K562 (cell line): Measurements from ENCODE around the gene PPOX. TPM values are rescaled to one million over a fixed set of nuclear protein-coding genes. Genes with fewer than 3 reads are reported as not detected.
A peak's percentile ranks its signal among the peaks of the same experiment; 100 is the strongest.

Experiments used
- ARID2 ChIP-seq: fragments of 450-650 bp; IDR thresholded peaks from 2 replicates; pipeline ENCODE4 v1.6.1; 2017; ENCODE audit warnings: antibody characterized with exemption, mild to moderate bottlenecking
- CAMTA2 ChIP-seq: fragments of 250-450 bp; sonication (Bioruptor Pico); conservative IDR thresholded peaks from 2 replicates; pipeline ENCODE4 v1.5.1; 2022
- CHCHD3 ChIP-seq: fragments of 250-450 bp; sonication (Bioruptor Pico); IDR thresholded peaks from 2 replicates; pipeline ENCODE4 v2.1.2; 2022; ENCODE audit warnings: mild to moderate bottlenecking
- GATA2 ChIP-seq: sonication (generic); formaldehyde crosslinking; IDR thresholded peaks from 2 replicates; pipeline ENCODE4 v1.4.0; 2020; ENCODE audit warnings: mild to moderate bottlenecking, missing genetic modification reagents
- HOXB6 ChIP-seq: fragments of 250-450 bp; sonication (Bioruptor Pico); IDR thresholded peaks from 2 replicates; pipeline ENCODE4 v1.5.1; 2022; ENCODE audit warnings: mild to moderate bottlenecking, borderline replicate concordance
- JUN ChIP-seq, 2 experiments: sonication (generic) in 1 of 2; formaldehyde crosslinking in 1 of 2; IDR thresholded peaks; 2 replicates each; pipeline versions ENCODE4 v1.6.1 to v1.8.0; 2012 to 2022; ENCODE audit warnings: borderline replicate concordance in 2 of 2, mild to moderate bottlenecking in 2 of 2, improper control_type of control experiment in 1 of 2, low read depth in 1 of 2, low read length in 1 of 2, missing genetic modification reagents in 1 of 2
- KAT7 ChIP-seq: sonication (generic); formaldehyde crosslinking; IDR thresholded peaks from 2 replicates; pipeline ENCODE4 v1.8.0; 2022; ENCODE audit warnings: missing genetic modification reagents, mild to moderate bottlenecking, borderline replicate concordance
- KAT8 ChIP-seq: fragments of 450-650 bp; IDR thresholded peaks from 2 replicates; pipeline ENCODE4 v1.6.1; 2016; ENCODE audit warnings: low read depth, mild to moderate bottlenecking
- POLR2B ChIP-seq: fragments of 450-650 bp; IDR thresholded peaks from 2 replicates; pipeline ENCODE4 v1.6.1; 2018; ENCODE audit warnings: low read depth; ENCODE audit not compliant: partially characterized antibody
- RBM17 ChIP-seq: fragments of 200-400 bp; formaldehyde crosslinking; IDR thresholded peaks from 2 replicates; pipeline ENCODE4 v1.6.1; 2017; ENCODE audit warnings: low read depth, mild to moderate bottlenecking, low read length, borderline replicate concordance
- SOX6 ChIP-seq: fragments of 450-650 bp; IDR thresholded peaks from 2 replicates; pipeline ENCODE4 v1.6.1; 2014; ENCODE audit warnings: mild to moderate bottlenecking
- TCFL5 ChIP-seq: fragments of 250-450 bp; sonication (Bioruptor Pico); conservative IDR thresholded peaks from 2 replicates; pipeline ENCODE4 v1.6.1; 2021; ENCODE audit warnings: mild to moderate bottlenecking, moderate library complexity, matching md5 sums
- TEAD1 ChIP-seq, 2 experiments: fragments of 450-650 bp in 1 of 2; sonication (generic) in 1 of 2; formaldehyde crosslinking; IDR thresholded peaks; 2 replicates each; pipeline versions ENCODE4 v1.4.0 to v1.8.0; 2020 to 2022; ENCODE audit warnings: mild to moderate bottlenecking in 2 of 2, missing genetic modification reagents in 1 of 2
- ZFP36 ChIP-seq: fragments of 150-350 bp; IDR thresholded peaks from 2 replicates; pipeline ENCODE4 v1.6.1; 2018; ENCODE audit warnings: low read length, low read depth; ENCODE audit not compliant: partially characterized antibody
- ZNF785 ChIP-seq: fragments of 250-450 bp; sonication (Bioruptor Pico); IDR thresholded peaks from 2 replicates; pipeline ENCODE4 v1.4.0; 2020; ENCODE audit warnings: mild to moderate bottlenecking
- polyA plus RNA-seq, 8 experiments: library from polyadenylated mRNA; depleted of rRNA in 4 of 8; stranded (reverse) in 5 of 8; unstranded in 3 of 8; fragments of >200 nt; fragmentation: Nextera tagmentation in 2 of 8; fragmentation: Illumina TruSeq in 1 of 8; extraction: Ambion mirVana in 2 of 8; extraction: Trizol in 1 of 8; gene quantifications; 2 replicates each; pipeline versions ENCODE4 v1.2.1 to v1.2.3, GENCODE V29; 2011 to 2014; ENCODE audit warnings: inconsistent platforms in 1 of 8, missing spikeins in 1 of 8
- total RNA-seq, 7 experiments: library from RNA; depleted of rRNA in 6 of 7; stranded (reverse); fragments of >200 nt in 6 of 7; fragmentation: Illumina TruSeq in 2 of 7; extraction: Trizol in 2 of 7; gene quantifications; 2 replicates each; pipeline versions ENCODE4 v1.2.1 to v1.2.3, GENCODE V29; 2011 to 2021; ENCODE audit warnings: low replicate concordance in 1 of 7
- TF ChIP-seq, protein P1 (sequence below): fragments of 250-450 bp; sonication (Bioruptor Pico); IDR thresholded peaks from 2 replicates; pipeline ENCODE4 v1.9.0; 2021; ENCODE audit warnings: mild to moderate bottlenecking
- TF ChIP-seq, protein P2 (sequence below): sonication (generic); formaldehyde crosslinking; IDR thresholded peaks from 2 replicates; pipeline ENCODE4 v1.4.0; 2020; ENCODE audit warnings: mild to moderate bottlenecking, missing genetic modification reagents
- TF ChIP-seq, protein P3 (sequence below): fragments of 250-450 bp; sonication (Bioruptor Pico); IDR thresholded peaks from 2 replicates; pipeline ENCODE4 v1.5.0; 2021; ENCODE audit warnings: mild to moderate bottlenecking, moderate library complexity
- TF ChIP-seq, protein P4 (sequence below): sonication (generic); formaldehyde crosslinking; IDR thresholded peaks from 2 replicates; pipeline ENCODE4 v1.9.0; 2022; ENCODE audit warnings: mild to moderate bottlenecking, missing genetic modification reagents
- TF ChIP-seq, protein P5 (sequence below): fragments of 200-800 bp; sonication (Bioruptor generic); IDR thresholded peaks from 2 replicates; pipeline ENCODE4 v1.6.1; 2017; ENCODE audit warnings: missing genetic modification characterization, missing compliant biosample characterization

Gene PPOX
- total and polyA plus RNA-seq, 9 of the 15 experiments (the other 6 are each of a cell fraction or from before 2014, with no cell fraction given), result 17.0 to 57.1 (median 38.9) TPM

DNA sequence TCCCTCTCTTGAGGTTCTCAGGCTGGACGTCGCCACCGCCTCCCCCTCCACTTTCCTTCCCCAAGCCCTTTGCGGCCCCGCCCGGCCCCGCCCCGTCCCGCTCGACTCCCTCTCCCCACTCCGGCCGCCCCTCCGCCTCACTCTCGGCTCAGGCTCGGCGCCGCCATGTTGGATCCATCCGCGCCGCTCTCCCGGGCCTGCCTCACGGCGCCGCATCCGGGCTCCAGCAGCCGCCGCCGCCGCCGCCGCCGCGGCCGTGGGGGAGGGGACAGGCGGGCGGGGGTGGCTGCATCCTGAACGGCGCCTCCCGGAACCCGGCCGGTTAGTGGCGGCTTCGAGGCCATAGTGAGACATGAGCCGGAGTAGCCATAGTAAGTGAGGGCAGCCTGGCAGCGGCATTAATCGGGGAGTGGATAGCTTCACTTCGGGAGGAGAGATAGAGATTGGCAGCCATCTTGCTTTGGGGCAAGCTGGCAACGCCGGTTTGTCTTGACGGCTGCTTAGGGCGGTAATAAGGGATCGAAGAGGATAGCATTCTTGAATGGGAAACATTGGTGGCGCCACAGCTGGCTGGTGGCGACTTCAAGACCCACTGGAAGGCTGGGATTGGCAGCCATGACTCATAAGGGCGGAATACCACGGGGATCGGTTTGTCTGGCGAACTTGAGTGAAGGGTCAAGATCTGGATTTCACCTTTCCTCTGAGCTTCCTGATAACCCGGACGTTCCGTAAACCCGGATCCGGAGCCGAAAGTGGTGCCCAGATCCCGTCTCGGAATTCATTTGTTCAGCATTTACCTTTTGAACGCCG is 33.6 kb upstream of the PPOX start, which contains the start of gene DEDD (continued):
- TF ChIP-seq RBM17 (no peak), ZFP36 (no peak), KAT8 (no peak; the same call in 1 of the 2 replicates), GATA2 (CRISPR knock-in tag) (no peak), TEAD1 (CRISPR knock-in tag; IDR thresholded peaks at IDR 0.05) (no peak; a peak in 1 of 4 replicates), CHCHD3 (CRISPR knock-in tag) (no peak), CAMTA2 (CRISPR knock-in tag) (no peak), ZNF785 (no peak), HOXB6 (no peak), TCFL5 (CRISPR knock-in tag) (no peak), POLR2B (no peak), JUN (IDR thresholded peaks at IDR 0.05; ENCODE audit: borderline replicate concordance, low read depth, low read length) (no peak), JUN (CRISPR knock-in tag; IDR thresholded peaks at IDR 0.05; ENCODE audit: borderline replicate concordance) (peak; percentile 56; the same call in 1 of the 2 replicates), SOX6 (no peak), KAT7 (CRISPR knock-in tag) (no peak), ARID2 (no peak)
- TF ChIP-seq, protein P1, sequence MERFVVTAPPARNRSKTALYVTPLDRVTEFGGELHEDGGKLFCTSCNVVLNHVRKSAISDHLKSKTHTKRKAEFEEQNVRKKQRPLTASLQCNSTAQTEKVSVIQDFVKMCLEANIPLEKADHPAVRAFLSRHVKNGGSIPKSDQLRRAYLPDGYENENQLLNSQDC (CRISPR knock-in tag), result peak; percentile 94; the same call in 1 of the 2 replicates
- TF ChIP-seq, protein P2, sequence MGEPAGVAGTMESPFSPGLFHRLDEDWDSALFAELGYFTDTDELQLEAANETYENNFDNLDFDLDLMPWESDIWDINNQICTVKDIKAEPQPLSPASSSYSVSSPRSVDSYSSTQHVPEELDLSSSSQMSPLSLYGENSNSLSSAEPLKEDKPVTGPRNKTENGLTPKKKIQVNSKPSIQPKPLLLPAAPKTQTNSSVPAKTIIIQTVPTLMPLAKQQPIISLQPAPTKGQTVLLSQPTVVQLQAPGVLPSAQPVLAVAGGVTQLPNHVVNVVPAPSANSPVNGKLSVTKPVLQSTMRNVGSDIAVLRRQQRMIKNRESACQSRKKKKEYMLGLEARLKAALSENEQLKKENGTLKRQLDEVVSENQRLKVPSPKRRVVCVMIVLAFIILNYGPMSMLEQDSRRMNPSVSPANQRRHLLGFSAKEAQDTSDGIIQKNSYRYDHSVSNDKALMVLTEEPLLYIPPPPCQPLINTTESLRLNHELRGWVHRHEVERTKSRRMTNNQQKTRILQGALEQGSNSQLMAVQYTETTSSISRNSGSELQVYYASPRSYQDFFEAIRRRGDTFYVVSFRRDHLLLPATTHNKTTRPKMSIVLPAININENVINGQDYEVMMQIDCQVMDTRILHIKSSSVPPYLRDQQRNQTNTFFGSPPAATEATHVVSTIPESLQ, result no peak
- TF ChIP-seq, protein P3, sequence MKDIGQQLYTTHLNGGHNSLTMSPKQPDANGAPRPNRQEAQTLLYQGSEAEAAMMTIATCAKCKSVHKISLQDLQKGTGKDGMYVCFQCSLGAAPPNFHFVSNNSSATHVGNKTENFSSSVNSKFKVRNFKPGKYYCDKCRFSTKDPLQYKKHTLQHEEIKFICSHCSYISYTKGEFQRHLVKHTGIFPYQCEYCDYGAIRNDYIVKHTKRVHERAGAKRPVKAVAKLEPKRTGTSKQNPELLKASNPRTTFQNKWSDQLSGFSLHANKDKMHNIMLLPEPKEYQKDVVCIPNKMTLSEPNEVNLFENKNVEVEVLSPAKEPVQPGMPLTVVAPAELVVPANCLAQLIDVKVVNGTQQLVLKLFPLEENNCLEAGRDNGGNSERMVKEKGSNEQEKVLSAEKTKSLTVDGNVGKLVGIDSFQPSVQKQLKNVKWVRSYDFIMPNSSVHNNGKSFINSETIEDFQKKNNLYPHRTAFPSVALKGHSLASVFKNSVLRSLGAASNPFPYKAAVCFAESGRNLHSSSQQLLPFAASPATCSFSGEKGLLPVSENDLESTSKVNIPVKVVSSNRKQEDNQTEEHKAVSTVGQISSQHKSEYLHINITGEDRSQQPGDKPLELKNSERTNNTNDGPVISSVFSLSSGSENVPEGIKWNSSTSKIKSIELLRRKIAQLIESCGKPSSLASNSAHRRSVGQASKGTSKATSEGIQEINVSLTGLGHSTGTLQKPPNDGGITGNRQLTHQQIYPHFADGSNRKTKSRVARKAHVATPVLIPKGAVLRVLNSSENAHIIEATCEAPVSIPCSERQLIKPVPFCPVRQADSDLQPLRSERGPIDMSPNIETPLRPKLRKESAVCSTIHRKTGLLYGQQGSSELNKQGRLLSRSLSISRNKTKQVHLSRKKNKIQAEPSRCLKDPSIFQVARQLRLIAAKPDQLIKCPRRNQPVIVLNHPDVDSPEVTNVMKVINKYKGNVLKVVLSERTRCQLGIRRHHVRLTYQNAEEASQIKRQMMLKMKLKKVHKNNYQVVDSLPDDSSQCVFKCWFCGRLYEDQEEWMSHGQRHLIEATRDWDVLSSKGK (CRISPR knock-in tag), result no peak
- TF ChIP-seq, protein P4, sequence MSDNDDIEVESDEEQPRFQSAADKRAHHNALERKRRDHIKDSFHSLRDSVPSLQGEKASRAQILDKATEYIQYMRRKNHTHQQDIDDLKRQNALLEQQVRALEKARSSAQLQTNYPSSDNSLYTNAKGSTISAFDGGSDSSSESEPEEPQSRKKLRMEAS (CRISPR knock-in tag), result no peak
- TF ChIP-seq, protein P5, sequence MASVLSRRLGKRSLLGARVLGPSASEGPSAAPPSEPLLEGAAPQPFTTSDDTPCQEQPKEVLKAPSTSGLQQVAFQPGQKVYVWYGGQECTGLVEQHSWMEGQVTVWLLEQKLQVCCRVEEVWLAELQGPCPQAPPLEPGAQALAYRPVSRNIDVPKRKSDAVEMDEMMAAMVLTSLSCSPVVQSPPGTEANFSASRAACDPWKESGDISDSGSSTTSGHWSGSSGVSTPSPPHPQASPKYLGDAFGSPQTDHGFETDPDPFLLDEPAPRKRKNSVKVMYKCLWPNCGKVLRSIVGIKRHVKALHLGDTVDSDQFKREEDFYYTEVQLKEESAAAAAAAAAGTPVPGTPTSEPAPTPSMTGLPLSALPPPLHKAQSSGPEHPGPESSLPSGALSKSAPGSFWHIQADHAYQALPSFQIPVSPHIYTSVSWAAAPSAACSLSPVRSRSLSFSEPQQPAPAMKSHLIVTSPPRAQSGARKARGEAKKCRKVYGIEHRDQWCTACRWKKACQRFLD (CRISPR knock-in tag), result peak; percentile 92
